Measurements from ENCODE around the gene AGO3.
"Not testable (repeated sequence)": the region's sequence is repeated elsewhere in the genome, so short reads cannot be mapped to it uniquely, and the experiment has no call there.

Gene AGO3

GRCh38 chr1:36014722-36015220 lies 83.9 kb downstream of the AGO3 start:
- no peak for DNase-seq

- DNase-seq: no peak
Observed at GRCh38 chr1:36016686-36017085, 85.8 kb downstream of the AGO3 start.

GRCh38 chr1:36023098-36023769 lies 92.3 kb downstream of the AGO3 start:
- no peak for DNase-seq

- DNase-seq: not testable (repeated sequence)
Observed at GRCh38 chr1:36024024-36024423, 93.1 kb downstream of the AGO3 start.

GRCh38 chr1:36024847-36025246 lies 93.9 kb downstream of the AGO3 start:
- DNase-seq: no peak

GRCh38 chr1:36027766-36028165 lies 96.9 kb downstream of the AGO3 start:
- DNase-seq: no peak

- no peak for DNase-seq
Observed at GRCh38 chr1:36031441-36031840, 100.5 kb downstream of the AGO3 start.

- DNase-seq: no peak
Observed at GRCh38 chr1:36034692-36035091, 103.8 kb downstream of the AGO3 start.

- no peak for DNase-seq
Observed at GRCh38 chr1:36035154-36035553, 104.2 kb downstream of the AGO3 start.

GRCh38 chr1:36040238-36040637 lies 109.3 kb downstream of the AGO3 start:
- DNase-seq: no peak

GRCh38 chr1:36051821-36052220 lies 120.9 kb downstream of the AGO3 start:
- DNase-seq: no peak

- DNase-seq: no peak
Observed at GRCh38 chr1:36053978-36054377, 123.1 kb downstream of the AGO3 start.

- no peak for DNase-seq
Observed at GRCh38 chr1:36055706-36056105, 124.8 kb downstream of the AGO3 start.

GRCh38 chr1:36062315-36062714 lies 131.4 kb downstream of the AGO3 start:
- DNase-seq: no peak

GRCh38 chr1:36067871-36068270 lies 137.0 kb downstream of the AGO3 start:
- no peak for DNase-seq

GRCh38 chr1:36068866-36069265 lies 138.0 kb downstream of the AGO3 start:
- DNase-seq: no peak

- DNase-seq: peak; percentile 45
Observed at GRCh38 chr1:36070349-36070748, 139.4 kb downstream of the AGO3 start.

GRCh38 chr1:36076979-36077573 lies 146.2 kb downstream of the AGO3 start:
- DNase-seq: no peak

- no peak for DNase-seq
Observed at GRCh38 chr1:36080236-36080635, 149.3 kb downstream of the AGO3 start.

- no peak for DNase-seq
Observed at GRCh38 chr1:36080801-36081200, 149.9 kb downstream of the AGO3 start.

- DNase-seq: no peak
Observed at GRCh38 chr1:36081926-36082485, 151.1 kb downstream of the AGO3 start.

GRCh38 chr1:36083219-36083618 lies 152.3 kb downstream of the AGO3 start:
- DNase-seq: no peak

GRCh38 chr1:36083635-36084496 lies 153.0 kb downstream of the AGO3 start, which contains the start of gene TEKT2:
Gene TEKT2 (plus strand): TSS chr1:36084094. CDS start chr1:36084922, 828 bp downstream.
- peak; percentile 79 for DNase-seq
